Measurements from ENCODE around the gene USP35. TPM values are rescaled to one million over a fixed set of nuclear protein-coding genes. Genes with fewer than 3 reads are reported as not detected.

USP35 gene
- total RNA-seq, 2 donors from 2014 or later = 8.6 to 11.2 TPM

DNA sequence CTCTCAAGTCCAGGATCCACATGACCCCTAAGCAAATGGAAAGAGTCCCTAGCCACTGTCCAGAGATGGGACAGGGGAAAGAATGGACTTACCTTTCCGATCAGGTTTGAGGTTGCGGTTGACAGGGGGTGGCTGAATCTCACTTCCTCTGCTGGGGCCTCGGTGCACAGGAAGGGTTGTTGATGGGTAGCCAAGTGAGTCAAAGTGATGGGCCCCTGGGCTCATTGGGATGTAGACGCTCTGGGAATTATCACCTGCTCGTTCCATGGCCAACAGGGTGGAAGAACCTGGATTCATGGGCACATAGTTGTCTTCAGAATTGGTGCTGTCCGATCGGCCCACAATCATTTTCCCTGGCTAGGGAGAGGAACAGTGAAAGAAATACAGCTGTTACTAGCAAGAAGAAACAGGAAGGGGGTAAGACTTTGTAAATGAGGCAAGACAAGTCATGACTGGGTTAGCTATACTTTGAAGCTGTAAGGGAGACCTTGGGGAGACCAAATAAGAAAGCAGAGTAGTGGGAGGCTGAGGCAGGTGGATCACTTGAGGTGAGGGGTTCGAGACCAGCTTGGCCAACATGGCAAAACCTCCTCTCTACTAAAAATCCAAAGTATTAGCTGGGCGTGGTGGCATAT, 34.7 kb downstream of the USP35 start:
- Histone ChIP-seq H3K27me3 (ENCODE audit: control insufficient read depth, insufficient read depth, low read length, poor library complexity, severe bottlenecking) (no peaks in the 10 kb centered on the region), H3K9ac (ENCODE audit: extremely low read depth, low read length, poor library complexity, severe bottlenecking) (no peak overlapping the region), H3K4me3 (ENCODE audit: low read length) (no peak overlapping the region), H3K27ac (ENCODE audit: low read depth, low read length) (no peak overlapping the region), H3K4me1 (ENCODE audit: control insufficient read depth, insufficient read depth, low read length) (no peaks in the 10 kb centered on the region), H3K9me3 (ENCODE audit: control insufficient read depth, low read length) (no peaks in the 10 kb centered on the region), H3K36me3 (ENCODE audit: control insufficient read depth, insufficient read depth, low read length) (peaks cover 88% of the 10 kb centered on the region)
- TF ChIP-seq, protein P1, sequence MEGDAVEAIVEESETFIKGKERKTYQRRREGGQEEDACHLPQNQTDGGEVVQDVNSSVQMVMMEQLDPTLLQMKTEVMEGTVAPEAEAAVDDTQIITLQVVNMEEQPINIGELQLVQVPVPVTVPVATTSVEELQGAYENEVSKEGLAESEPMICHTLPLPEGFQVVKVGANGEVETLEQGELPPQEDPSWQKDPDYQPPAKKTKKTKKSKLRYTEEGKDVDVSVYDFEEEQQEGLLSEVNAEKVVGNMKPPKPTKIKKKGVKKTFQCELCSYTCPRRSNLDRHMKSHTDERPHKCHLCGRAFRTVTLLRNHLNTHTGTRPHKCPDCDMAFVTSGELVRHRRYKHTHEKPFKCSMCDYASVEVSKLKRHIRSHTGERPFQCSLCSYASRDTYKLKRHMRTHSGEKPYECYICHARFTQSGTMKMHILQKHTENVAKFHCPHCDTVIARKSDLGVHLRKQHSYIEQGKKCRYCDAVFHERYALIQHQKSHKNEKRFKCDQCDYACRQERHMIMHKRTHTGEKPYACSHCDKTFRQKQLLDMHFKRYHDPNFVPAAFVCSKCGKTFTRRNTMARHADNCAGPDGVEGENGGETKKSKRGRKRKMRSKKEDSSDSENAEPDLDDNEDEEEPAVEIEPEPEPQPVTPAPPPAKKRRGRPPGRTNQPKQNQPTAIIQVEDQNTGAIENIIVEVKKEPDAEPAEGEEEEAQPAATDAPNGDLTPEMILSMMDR (conservative IDR thresholded peaks at IDR 0.05) = no peak
- 92 to 100% methylated on average over 6 to 9 of the region's 9 CpGs for WGBS, 2 experiments (ENCODE audit: insufficient coverage in 1 of 2, insufficient read length in 1 of 2)
- no peak overlapping the region for H3K4me3 Mint-ChIP-seq
- H3K4me1 Mint-ChIP-seq = no peaks in the 10 kb centered on the region
- DNase-seq = no peak
- no peak overlapping the region for H3K27ac Mint-ChIP-seq
- peaks cover 53% of the 10 kb centered on the region for H3K36me3 Mint-ChIP-seq (ENCODE audit: low read depth)
- no peaks in the 10 kb centered on the region for H3K27me3 Mint-ChIP-seq (ENCODE audit: insufficient read depth)
- H3K9me3 Mint-ChIP-seq = no peaks in the 10 kb centered on the region

DNA sequence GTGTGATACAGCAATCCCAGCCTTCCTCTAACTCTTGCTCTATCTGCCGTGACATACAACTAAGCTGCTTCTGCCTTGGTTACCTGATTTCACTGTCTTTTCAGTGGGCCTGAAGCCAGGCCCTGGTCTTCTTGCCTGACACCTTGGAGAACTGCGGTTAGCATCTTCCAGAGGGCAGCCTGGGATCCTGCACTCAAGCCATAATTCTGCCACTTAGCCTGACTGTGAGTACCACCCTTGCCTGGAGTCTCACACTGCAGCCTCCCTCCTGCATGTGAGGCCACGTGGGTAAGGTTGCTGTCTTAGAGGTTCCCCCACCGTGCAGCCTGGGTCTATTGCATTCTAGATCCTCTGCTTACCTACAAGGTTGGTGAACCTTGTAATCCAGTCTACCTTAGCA, 35.8 kb downstream of the USP35 start:
- Histone ChIP-seq H3K4me1 (ENCODE audit: control insufficient read depth, insufficient read depth, low read length) (no peaks in the 10 kb centered on the region), H3K27me3 (ENCODE audit: control insufficient read depth, insufficient read depth, low read length, poor library complexity, severe bottlenecking) (no peaks in the 10 kb centered on the region), H3K36me3 (ENCODE audit: control insufficient read depth, insufficient read depth, low read length) (peaks cover 78% of the 10 kb centered on the region), H3K9me3 (ENCODE audit: control insufficient read depth, low read length) (no peaks in the 10 kb centered on the region), H3K27ac (ENCODE audit: low read depth, low read length) (no peak overlapping the region), H3K9ac (ENCODE audit: extremely low read depth, low read length, poor library complexity, severe bottlenecking) (no peak overlapping the region), H3K4me3 (ENCODE audit: low read length) (no peak overlapping the region)
- Mint-ChIP-seq H3K4me1 (peaks cover 2% of the 10 kb centered on the region), H3K36me3 (ENCODE audit: low read depth) (peaks cover 44% of the 10 kb centered on the region), H3K27me3 (ENCODE audit: insufficient read depth) (no peaks in the 10 kb centered on the region), H3K9me3 (no peaks in the 10 kb centered on the region), H3K4me3 (no peak overlapping the region), H3K27ac (no peak overlapping the region)
- no peak for DNase-seq
- WGBS, 2 experiments (ENCODE audit: insufficient coverage in 1 of 2, insufficient read length in 1 of 2) = 94 to 98% methylated on average over 3 to 4 of the region's 4 CpGs
- TF ChIP-seq, protein P1 (conservative IDR thresholded peaks at IDR 0.05) = no peak

DNA sequence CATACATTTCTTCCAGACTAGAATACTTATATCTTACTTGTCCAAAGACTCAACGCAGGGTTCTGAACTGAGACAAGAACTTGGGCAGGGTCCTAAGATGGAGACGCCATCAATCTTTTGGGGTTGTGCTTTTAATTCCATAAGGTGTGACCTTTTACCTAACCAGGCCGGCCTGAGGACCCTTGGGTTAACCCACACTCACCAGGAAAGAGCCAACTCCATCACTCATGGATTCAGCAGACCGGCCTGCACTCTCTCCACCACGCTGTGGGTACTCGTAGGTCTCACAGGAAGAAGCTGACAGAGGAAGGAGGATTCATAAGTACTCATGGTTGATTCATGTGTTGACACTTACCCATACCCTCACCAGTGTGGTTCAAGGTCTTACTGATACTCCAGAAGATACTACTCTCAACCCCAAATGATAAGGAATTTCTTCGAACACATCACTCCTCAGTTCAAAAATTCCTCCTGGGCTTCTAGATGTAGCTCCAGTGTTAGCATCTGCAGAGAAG, 36.2 kb downstream of the USP35 start:
- H3K27me3 Mint-ChIP-seq (ENCODE audit: insufficient read depth) = no peaks in the 10 kb centered on the region
- no peak overlapping the region for H3K4me3 Mint-ChIP-seq
- H3K4me3 ChIP-seq (ENCODE audit: low read length) = no peak overlapping the region
- no peaks in the 10 kb centered on the region for H3K9me3 Mint-ChIP-seq
- TF ChIP-seq, protein P1 (conservative IDR thresholded peaks at IDR 0.05) = no peak
- H3K27ac Mint-ChIP-seq = no peak overlapping the region
- H3K9me3 ChIP-seq (ENCODE audit: control insufficient read depth, low read length) = no peaks in the 10 kb centered on the region
- 96% methylated on average over 3 to 7 of the region's 7 CpGs for WGBS, 2 experiments (ENCODE audit: insufficient coverage in 1 of 2, insufficient read length in 1 of 2)
- no peak overlapping the region for H3K9ac ChIP-seq (ENCODE audit: extremely low read depth, low read length, poor library complexity, severe bottlenecking)
- no peaks in the 10 kb centered on the region for H3K27me3 ChIP-seq (ENCODE audit: control insufficient read depth, insufficient read depth, low read length, poor library complexity, severe bottlenecking)
- peaks cover 73% of the 10 kb centered on the region for H3K36me3 ChIP-seq (ENCODE audit: control insufficient read depth, insufficient read depth, low read length)
- peaks cover 43% of the 10 kb centered on the region for H3K36me3 Mint-ChIP-seq (ENCODE audit: low read depth)
- DNase-seq = no peak
- no peak overlapping the region for H3K27ac ChIP-seq (ENCODE audit: low read depth, low read length)
- H3K4me1 ChIP-seq (ENCODE audit: control insufficient read depth, insufficient read depth, low read length) = no peaks in the 10 kb centered on the region
- H3K4me1 Mint-ChIP-seq = peaks cover 5% of the 10 kb centered on the region
